DND-41 (cell line): ENCODE data around the gene GTF2IRD1.

Source experiments
- CTCF ChIP-seq: IDR thresholded peaks from 2 replicates; pipeline ENCODE4 v1.5.1; 2012; ENCODE audit warnings: borderline replicate concordance, low read length, moderate library complexity, mild to moderate bottlenecking; ENCODE audit not compliant: poor library complexity, severe bottlenecking; ENCODE audit errors: extremely low read depth
- EZH2 ChIP-seq: IDR thresholded peaks from 3 replicates; pipeline ENCODE4 v1.6.1; 2012; ENCODE audit warnings: borderline replicate concordance, low read depth, mild to moderate bottlenecking, moderate library complexity, low read length, inconsistent platforms; ENCODE audit not compliant: severe bottlenecking

GRCh38 chr7:74412603-74413002 lies 41.1 kb upstream of the GTF2IRD1 start:
- TF ChIP-seq CTCF = no peak
- no peak for TF ChIP-seq EZH2
